GM18505 (cell line): Measurements from ENCODE around the gene MARCHF10.
"Not testable (repeated sequence)": the region's sequence is repeated elsewhere in the genome, so short reads cannot be mapped to it uniquely, and the experiment has no call there.

Experiments used
- ATAC-seq: cut with Tn5 transposase; IDR thresholded peaks from one replicate; pipeline ENCODE4 v1.9.1; 2021; ENCODE audit not compliant: unreplicated experiment
- POLR2A ChIP-seq: IDR thresholded peaks from 4 replicates; pipeline ENCODE4 v1.6.1; 2011; ENCODE audit warnings: borderline replicate concordance; ENCODE audit not compliant: insufficient read depth, insufficient read length; ENCODE audit errors: extremely low read depth

MARCHF10 gene

DNA sequence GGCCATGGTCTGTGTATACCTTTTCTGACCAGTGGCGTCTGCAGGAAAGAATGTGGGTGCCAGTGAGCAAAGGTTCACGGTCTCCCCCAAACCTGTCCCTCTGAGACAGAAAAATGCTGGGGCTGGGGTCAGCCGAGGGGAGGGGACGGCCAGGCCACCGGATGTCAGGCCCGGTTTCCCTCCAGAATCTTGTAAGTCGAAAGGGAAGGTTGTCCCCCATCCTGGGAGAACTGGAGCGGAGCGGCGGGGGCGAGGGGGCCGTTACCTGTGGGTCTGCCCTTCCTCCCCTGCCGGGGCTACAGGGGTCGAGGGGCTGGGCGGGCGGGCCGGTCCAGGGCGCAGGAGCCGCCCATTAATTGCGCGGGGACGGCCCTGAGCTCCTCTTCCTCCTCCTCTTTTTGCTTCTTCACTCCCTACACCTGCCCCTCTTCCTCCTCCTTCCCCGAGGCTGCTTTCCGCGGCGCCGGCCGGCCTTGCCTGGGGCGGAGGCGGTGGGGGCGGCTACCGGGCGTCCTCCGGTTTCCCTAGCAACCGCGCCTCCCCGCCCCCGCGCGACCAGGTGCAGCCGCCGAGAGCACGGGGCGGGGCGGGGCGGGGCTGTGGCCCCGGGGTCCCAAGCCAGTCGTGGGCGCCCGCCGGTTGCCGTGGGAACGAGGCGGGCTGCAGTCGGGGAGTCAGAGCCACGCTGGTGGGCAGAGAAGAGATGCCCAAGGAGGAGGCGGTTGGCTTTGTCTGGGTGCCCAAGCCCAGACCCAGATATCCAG is at the start of gene MARCHF10:
Gene MARCHF10, minus strand, starts transcription at position 503 of the 764 bp plus-strand sequence. CDS start 6,579 bp downstream, outside the sequence.
- no peak for ATAC-seq
- TF ChIP-seq POLR2A = no peak

DNA sequence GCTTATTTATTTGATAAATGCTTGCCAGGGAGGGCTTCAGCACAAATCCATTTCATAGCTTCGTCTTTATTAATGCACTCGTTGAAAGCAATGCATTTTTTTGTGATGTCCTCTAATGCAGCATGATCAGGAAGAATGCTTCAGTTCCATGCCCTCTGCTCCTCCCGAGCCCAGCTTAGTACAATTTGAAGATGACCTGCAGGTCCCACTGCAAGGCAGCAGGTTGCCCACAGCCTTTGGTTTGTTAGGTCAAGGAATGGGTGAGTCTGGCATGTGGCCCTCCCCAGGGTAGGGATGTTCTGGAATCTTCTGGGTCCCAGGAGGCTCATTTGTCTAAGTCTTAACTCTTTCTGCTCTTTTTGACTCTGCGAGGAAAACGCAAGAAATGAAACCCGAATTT is 49.4 kb upstream of the MARCHF10 start:
- TF ChIP-seq POLR2A = no peak
- no peak for ATAC-seq

DNA sequence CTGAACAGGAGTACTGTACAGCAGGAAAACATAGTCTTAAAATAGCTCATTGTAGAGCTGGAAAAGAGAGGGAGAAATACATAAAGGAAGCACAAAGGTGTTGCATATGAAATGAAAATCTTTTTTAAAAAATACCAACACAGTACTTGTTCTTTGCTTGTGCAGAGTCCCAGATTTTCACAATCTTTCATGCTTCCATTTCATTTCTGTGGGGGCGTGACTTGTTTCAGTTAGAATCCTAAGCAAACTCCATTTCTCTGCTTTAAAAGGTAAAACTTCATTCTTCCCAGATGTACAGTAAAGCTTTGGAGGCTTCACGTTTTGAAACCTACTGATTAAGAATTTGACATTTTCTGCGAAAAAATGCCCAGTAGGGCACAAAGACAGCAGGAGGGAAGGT is 48.5 kb upstream of the MARCHF10 start:
- no peak for ATAC-seq
- TF ChIP-seq POLR2A = no peak

DNA sequence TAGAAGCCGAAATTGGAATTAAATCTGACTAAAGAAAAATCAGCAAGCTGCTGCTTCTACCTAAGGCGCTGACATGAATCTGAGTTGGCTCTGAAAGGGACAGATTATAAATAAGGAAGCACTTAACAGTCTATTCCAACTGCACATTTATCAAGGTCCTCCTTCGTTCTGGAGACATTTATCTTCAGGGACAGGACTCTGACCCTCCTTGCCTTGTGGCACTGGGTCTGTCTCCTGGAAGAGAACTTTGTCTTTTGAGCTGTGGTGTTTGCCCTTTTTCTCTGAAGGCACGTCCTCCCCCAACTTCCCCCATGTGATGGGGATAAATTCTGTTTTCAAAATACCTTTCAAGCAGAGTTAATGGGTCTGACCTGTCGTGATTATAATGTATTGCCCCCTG is 47.0 kb upstream of the MARCHF10 start:
- TF ChIP-seq POLR2A = no peak
- ATAC-seq = no peak

GRCh38 chr17:62854098-62854680 is 46.1 kb upstream of the MARCHF10 start:
- TF ChIP-seq POLR2A = no peak
- ATAC-seq = no peak

DNA sequence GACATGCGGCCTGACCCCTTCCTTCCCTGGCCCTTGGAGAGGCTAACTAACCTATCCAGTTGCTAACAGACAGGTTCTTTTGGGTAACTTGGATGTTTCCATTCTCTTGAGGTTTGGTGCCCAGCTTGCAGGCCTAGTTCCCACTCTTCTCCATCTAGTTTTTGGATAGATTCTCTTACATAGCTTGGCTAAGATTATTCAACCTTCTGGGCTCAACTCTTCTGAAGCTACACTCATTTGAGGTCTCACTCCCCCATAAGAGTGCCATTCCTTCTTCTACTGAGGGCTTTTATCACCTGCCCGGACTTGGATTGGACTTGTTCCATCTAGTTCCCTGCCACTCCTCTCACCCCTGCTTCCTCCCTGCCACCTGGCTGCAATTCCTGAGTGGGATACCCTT is 44.1 kb upstream of the MARCHF10 start:
- TF ChIP-seq POLR2A = no peak
- no peak for ATAC-seq

DNA sequence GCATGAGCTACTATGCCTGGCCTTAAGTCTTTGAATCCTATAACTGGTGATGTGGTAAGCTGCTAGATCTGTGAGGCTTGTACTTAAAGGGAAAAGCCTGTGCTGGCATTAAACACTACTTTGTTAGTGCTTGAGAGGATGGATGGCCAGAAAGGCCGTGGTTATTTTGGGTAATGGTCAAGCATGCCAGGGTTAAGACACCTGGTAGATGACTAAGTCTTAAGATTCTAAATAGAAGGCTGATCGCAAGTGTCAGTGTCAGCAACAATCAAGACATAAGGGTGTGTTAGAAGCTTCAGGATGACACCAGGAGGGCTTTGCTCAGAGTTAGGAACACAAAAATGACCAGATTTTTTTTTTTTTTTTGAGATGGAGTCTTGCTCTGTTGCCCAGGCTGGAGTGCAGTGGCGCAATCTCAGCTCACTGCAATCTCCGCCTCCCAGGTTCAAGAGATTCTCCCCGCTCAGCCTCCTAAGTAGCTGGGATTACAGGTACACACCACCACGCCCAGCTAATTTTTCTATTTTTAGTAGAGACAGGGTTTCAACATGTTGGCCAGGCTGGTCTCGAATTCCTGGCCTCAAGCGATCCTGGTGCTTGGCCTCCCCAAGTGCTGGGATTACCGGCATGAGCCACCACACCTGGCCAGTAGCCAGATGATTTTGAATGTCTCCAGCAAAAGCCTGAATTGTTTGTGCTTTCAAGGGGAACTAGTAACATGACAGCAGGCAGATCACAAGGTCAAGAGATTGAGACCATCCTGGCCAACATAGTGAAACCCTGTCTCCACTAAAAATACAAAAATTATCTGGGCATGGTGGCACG is 41.7 kb upstream of the MARCHF10 start:
- ATAC-seq = not testable (repeated sequence)

GRCh38 chr17:62848334-62848733 is 40.2 kb upstream of the MARCHF10 start:
- ATAC-seq = no peak
- TF ChIP-seq POLR2A = no peak

DNA sequence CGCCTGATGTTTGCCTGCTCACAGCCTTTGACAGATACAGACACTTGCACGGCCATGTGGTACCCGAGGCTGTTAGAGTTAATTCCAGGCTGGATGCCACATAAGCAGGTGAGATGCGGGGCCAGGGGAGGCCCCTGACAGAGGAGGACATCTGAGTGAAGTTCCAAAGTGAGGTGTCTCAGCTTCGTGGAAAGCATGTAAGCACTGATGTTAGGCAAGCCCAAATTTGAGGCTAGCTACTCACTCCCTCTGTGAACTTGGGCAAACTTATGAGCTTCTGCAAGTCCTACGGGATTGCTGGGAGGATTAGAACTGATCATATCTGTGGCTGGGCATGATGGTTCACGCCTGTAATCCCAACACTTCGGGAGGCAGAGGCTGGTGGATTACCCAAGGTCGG is 39.3 kb upstream of the MARCHF10 start:
- no peak for ATAC-seq
- TF ChIP-seq POLR2A = no peak

DNA sequence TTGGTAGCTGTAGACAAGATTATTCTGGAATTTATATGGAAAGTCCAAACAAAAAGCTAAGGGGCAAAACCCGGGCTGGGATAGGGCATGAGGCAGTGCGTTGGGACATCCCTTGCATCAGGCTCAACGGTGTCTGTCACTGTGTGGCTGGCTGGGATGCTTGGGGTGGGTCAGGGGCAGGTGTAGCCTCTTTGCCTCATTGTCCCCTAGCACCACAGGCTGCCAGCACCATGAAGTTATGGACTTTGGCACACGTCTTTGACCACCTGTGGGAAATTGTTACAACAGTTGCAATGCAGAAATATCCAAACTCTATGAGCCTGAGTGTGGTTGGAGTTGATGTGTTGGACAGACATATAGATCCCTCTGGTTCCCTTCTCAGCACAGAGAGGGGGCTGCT is 32.8 kb upstream of the MARCHF10 start:
- no peak for TF ChIP-seq POLR2A
- no peak for ATAC-seq

DNA sequence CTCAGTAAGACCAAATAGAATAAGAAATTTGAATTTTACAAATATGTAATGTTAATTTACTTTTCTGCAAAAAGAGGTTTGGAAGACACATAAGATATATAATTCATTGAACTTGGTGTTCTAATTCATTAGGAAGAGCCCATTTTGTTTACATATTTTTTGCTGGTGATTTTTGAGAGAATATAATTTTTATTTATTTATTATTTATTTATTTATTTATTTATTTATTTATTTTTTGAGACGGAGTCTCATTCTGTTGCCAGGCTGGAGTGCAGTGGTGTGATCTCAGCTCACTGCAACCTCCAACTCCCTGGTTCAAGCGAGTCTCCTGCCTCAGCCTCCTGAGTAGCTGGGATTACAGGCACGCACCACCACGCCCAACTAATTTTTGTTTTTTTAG is 25.7 kb upstream of the MARCHF10 start:
- ATAC-seq = not testable (repeated sequence)

DNA sequence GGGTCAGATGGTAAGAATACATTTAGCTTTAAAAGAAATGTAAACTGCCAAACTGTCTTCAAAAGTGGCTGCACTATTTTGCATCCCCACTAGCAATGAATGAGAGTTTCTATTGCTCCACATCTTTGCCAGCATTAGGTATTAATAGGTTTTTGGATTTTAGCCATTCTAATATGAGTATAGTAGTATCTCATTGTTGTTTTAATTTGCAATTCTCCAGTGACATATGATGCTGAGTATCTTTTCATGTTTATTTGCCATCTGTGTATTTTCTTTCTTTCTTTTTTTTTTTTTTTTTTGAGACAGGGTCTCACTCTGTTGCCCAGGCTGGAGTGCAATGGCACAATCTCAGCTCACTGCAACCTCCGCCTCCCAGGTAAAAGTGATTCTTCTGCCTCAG is 24.3 kb upstream of the MARCHF10 start:
- no peak for ATAC-seq
- TF ChIP-seq POLR2A = no peak

- not testable (repeated sequence) for ATAC-seq
Measured at GRCh38 chr17:62831066-62831465, 23.0 kb upstream of the MARCHF10 start.
